ENCODE data around the gene MAP2K4. TPM values are rescaled to one million over a fixed set of nuclear protein-coding genes. Genes with fewer than 3 reads are reported as not detected.
A peak's percentile ranks its signal among the peaks of the same experiment; 100 is the strongest.
"Not testable (repeated sequence)": the region's sequence is repeated elsewhere in the genome, so short reads cannot be mapped to it uniquely, and the experiment has no call there.

The MAP2K4 gene
- total RNA-seq, 1 experiment from 2014 or later: 49.0 TPM

DNA sequence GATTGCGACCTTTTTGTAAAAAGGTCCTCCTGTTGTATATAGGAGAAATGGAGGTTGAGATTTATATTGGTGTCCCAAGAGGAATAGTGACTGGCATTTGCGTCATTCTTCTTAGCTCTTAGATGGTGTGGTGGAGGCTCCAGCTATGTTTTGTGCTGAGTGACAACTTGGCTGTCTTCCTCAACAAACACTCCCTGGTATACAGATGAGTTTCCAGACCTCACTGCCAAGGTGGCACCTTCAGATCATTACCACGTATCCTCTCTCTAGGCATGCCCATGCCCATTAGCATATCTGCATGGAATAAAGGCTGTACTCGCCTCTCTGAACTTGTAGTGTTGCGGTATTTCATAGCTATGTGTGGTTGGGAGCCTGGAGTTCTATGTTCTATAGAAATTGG is 120.0 kb downstream of the MAP2K4 start:
- no peak for DNase-seq (ENCODE audit: low spot score)

DNA sequence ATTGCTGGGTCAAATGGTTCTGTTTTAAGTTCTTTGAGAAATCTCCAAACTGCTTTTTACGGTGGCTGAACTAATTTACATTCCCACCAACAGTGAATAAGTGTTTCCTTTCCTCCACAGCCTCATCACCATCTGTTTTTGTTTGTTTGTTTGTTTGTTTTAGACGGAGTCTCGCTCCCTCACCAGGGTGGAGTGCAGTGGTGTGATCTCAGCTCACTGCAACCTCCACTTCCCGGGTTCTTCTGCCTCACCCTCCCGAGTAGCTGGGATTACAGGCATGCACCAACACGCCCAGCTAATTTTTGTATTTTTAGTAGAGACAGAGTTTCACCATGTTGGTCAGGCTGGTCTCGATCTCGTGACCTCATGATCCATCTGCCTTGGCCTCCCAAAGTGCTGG is 141.5 kb downstream of the MAP2K4 start:
- DNase-seq (ENCODE audit: low spot score): not testable (repeated sequence)

- no peak for DNase-seq (ENCODE audit: low spot score)
Observed at GRCh38 chr17:12164085-12164484, 143.4 kb downstream of the MAP2K4 start.

- no peak for DNase-seq (ENCODE audit: low spot score)
Observed at GRCh38 chr17:12178644-12179330, 158.1 kb downstream of the MAP2K4 start.

DNA sequence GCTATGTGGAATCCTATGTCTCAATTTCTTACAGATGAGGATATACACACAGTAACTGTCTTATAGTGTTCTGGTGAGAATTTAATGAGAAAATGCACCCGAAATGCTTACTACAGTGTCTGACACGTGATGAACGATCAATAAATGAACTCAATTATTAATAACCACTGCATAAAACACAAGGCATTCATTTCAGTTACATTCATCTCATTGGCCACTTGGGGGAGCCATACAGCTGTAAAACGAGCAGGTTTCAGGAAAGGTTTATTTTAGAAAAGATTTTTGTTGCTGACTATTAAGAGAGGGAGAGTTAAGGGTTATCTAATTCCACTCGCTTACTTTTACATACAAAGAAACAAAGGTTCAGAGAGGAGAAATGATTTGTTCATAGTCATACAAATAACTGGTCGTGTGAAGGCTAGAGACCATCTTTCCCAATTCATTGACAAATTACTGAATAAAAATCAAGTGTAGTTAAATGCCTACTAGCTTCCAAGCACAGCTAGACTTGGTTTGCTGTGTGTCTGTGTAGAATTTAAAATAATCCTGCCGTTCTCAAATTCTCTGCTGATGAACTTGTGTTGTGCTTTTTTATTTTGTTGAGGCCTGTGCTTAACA is 160.1 kb downstream of the MAP2K4 start:
- peak; percentile 26 for DNase-seq (ENCODE audit: low spot score)

DNA sequence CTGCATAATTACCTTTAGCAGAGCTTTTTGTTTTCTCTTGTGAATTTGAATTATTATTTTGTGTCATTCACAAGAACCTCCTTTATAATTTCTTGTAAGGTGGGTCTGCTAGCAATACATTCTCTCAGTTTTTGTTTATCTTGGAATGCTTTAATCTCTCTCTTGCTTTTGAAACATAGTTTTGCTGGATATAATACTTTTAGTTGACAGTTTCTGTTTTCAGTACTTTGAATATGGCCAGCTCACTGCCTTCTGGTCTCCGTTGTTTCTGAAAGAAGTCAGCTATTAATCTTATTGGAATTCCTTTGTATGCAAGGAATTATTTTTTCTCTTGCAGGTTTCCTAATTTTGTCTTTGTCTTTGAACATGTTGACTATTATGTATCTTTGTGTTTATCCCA is 167.0 kb downstream of the MAP2K4 start:
- no peak for DNase-seq (ENCODE audit: low spot score)

DNA sequence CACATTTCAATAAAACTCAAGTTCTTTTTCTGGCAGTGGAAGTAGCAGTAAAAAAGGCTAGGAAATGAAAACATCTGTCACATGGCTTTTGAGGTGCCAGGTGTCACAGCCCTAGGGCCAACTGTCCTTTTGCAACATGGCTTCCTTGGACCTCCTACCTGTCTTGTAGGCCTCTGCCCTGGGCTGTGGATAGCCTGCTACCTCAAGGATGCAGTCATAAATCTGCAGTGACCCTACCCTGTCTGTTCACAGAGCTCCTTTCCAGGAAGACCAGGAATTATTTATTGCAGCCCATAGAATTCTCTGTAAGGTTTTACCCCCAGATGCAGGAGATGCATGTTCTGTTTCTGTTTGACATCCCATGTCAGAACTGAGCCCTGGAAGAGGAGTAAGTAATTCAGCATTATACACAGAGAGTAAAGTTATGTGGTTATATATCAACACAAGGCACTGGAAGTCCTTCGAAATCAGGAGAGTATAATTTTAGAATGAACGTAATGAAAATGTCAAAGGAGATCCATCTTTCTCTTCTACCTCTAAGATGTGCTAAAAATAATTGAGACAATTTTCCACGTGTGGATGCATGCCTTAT is 172.6 kb downstream of the MAP2K4 start:
- DNase-seq (ENCODE audit: low spot score): no peak

Other genes with a start within 250 kb of the MAP2K4 start
- 9.8 and 10.5 TPM in 2 replicates for gene ZNF18, start 23.4 kb upstream of the MAP2K4 start, total RNA-seq (2014; rRNA removed; shearing (Covaris generic))